GM18519 (cell line): ENCODE data around the gene LRFN2.

ENCODE experiments used
- ATAC-seq: cut with Tn5 transposase; IDR thresholded peaks from one replicate; pipeline ENCODE4 v1.9.1; 2021; ENCODE audit warnings: mild to moderate bottlenecking, moderate library complexity; ENCODE audit not compliant: unreplicated experiment, low FRiP score

The LRFN2 gene

DNA sequence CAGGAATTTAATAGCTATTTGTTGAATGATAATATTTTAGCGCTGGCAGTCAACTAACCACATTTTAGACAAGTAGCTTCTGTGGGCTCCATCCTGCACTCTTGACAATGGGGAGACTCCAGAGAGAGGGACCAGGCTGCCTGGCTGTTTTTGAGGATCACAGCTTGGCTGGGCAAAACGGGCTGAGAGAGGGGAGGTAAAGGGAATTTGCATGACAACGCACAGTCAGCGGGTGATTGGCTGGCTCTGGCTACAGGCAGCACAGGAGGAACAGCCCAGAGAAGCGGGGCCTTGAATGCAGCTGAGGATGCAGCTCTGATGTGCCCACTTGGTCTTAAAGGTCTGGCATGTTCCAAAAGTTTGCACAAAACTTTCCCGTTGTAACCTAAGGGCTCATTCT lies 41.2 kb downstream of the LRFN2 start:
- ATAC-seq: no peak

DNA sequence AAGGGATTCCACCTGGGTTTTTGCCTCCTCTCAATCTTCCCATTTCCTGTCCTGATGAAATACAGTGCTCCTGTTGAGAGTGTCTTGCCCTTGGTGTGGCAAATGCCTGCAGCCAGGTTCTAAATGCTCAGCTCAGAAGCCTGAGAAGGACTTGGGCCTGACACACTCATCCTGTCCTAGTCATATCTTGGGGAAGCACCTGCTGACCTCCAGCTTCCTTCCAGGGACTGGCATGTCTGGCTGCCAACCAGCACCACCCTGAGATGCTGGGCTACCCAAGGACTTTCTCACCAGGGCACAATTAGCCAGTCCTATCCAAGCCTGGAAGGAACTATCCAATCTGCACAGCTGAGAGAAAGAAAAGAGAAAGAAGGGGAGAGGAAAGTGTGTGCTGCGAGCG lies 43.4 kb downstream of the LRFN2 start:
- ATAC-seq: no peak

DNA sequence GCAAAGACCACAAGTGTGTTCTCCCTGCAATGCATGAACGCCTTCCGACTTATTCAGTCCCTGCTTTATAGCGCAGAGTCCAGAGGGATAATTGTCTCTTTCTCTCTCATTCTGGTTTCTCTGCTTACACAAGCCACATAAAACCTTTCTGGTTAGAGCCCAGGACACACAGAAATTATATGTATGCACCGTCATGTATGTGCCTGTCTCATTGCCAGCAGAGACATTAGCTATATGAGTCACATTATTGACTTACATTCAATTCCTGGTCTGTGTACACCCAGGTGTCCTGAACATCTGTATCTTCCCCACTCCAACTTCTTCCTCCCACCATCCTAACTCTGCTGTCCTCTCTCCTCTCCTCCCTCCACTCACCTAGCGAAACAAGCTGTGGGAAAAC lies 44.0 kb downstream of the LRFN2 start:
- no peak for ATAC-seq

DNA sequence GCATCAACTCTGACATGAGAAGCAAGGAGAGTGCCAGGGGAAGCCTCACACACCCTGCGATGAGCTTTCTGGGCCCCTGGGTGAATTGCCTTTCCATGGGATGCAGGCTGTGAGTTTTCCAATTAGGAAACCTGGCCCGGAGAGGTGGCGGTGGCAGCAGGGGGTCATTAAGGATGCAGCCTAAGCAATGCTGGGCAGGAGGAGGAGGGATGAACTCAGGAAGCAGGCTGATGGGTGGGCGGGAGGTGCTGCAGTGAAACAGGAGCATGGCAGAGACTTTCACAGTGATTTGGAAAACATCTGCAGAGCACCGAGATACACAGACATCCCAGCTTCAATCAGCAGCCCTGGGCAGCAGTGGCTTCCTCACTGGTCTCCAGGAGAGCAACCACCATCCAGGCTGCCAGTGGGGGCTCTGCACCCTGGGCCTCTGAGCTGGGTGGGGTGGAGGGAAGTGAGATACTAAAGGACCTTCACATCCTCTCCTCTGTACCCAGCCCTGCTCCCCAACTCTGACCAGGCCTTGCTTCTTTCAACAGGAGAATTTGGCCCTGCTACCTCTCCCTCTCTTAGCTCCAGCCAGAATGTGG lies 44.9 kb downstream of the LRFN2 start:
- ATAC-seq: no peak

DNA sequence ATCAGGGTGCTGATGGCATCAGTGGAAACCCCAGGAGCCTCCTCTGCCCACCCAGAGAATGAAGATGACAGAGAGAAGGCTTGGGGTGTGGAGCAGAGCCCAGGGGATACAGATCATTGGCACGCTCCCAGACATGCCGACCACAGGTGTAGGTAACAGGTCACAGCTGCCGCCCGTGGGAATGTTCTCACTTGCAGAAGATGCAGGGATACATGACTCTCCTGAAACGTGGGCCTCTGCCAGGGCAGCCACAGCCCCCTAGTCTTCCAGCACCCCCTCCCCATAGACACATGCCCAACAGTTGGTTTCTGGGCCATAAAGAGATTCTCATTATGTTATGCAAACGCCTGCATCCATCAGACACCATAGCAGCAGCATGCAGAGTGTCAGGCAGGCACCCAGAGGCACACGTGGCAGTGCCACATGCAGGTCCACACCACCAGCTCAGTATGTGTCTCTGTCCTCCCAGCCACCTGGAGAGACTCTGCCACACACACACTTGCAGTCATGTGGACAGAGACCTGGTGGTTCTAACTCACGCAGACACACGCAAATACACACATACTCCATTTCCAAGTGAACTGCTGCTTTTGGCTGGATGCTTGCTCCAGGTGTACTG lies 45.5 kb downstream of the LRFN2 start:
- ATAC-seq: no peak

DNA sequence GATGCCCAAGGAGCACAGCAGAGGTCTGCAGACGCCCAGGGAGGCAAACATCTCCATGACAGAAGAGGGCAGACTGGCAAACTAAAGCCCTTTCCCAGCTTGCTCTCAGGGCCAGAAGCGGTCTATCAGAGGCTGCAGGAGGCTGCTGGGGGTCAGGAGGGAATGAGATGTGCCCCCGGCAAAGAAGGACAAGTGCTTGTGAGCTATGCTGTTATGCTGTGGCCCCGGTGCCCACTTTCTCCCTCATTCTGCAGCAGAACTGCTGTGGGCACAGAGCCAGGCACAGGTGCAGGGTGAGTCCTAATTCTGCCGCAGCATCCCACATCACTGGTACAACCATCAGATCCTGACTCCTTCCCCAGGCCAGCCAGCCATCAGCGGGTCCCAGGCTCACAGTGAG lies 46.4 kb downstream of the LRFN2 start:
- ATAC-seq: no peak

DNA sequence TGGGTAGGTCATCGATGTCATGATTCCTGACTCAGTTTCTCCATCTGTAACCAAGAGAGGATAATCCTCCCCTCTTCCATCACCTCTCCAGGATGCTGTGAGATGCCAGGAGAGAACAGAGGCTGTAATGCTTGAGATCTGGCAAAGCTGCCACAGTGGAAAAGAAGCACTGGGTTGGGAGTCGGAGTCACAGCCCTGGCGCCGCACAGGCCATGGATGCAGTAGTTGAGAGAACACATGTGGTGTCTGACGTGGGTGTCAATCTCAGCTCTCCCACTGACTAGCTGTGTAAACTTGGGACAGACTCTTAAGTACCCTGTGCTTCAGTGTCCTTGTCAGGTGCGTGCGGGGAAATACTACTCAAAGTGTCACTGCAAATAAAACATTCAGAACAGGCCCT lies 47.3 kb downstream of the LRFN2 start:
- no peak for ATAC-seq

DNA sequence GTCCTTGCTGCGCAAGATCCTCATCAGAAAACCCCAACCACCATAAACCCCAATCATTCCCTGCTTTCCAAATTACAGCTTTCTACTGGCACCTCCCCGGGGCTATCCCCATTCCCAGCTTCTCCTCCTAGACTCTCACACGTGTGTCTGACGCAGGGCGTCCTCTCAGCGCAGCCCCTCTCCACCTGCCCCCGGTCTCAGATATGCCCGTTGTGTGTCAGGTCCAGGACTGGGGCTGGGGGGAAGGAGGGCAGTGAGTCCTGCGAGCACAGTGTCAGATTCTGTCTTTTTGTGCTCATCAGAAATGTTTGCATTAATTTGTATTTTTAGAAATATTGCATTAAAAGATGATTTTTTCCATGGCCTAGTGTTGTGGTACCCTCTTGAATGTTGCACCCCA lies 48.6 kb downstream of the LRFN2 start:
- ATAC-seq: no peak

DNA sequence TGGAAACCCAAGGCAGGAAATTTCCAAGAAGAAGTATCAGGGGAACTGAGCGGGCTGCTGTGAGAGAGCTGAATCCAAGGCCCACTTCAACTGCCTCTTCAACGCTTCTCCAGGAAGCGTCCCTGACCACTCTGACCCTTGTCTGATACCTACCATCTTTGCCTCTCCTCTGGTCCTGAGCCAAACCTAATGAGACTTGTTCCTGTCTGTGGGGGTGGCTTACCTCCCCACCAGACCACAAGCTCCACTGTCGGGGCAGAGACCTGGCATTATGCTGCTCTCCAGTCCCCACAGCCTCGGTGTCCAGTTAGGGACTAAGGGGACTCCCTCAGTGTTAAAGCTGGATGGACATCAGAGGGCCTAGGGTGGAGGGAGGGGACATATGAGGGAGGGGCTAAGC lies 49.7 kb downstream of the LRFN2 start:
- no peak for ATAC-seq

DNA sequence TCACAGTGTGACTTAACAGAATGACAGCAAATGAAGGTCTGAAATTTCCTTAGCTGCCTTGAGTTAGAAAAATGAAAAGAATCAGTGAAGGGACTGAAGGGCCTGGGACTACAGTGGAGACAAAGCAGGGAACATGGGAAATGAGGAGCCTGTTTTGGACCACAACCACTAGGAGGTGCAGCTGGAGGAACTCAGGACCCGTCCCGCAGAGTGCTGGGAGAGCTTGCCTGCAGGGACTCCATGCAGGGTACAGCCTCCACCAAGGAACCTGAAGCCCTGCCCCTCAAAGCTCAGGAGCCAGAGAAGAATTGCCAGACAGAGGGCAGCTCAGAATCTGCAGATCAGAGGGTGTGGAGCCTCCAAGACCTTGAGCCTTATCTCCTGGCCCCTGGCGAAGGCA lies 50.7 kb downstream of the LRFN2 start:
- ATAC-seq: no peak

DNA sequence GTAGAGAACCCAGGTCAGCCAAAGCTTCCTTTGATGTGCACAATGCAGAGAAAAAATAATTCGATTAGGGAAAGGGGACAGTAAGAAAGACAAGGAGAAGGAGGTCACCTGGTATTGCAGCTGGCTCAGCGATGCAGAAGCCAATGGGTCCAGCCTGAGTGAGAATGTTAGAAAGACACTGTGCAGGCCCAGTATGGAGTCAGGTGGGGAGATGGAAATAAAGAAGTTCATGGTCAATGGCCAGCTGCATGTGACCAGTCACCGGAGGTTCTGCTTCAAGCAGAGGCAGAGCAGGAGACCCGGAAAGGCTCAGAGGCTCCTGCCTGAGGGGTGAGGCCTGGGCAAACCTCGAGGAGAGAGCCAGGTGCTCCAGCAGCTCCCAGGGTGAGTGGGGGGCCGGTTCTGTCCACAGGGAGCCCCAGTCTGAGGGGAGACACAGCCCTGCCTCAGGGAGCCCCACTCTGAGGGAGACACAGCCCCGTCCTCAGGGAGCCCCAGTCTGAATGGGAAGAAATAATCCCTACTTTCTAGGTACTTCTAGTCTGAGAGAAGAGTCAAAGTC lies 51.3 kb downstream of the LRFN2 start:
- ATAC-seq: no peak

DNA sequence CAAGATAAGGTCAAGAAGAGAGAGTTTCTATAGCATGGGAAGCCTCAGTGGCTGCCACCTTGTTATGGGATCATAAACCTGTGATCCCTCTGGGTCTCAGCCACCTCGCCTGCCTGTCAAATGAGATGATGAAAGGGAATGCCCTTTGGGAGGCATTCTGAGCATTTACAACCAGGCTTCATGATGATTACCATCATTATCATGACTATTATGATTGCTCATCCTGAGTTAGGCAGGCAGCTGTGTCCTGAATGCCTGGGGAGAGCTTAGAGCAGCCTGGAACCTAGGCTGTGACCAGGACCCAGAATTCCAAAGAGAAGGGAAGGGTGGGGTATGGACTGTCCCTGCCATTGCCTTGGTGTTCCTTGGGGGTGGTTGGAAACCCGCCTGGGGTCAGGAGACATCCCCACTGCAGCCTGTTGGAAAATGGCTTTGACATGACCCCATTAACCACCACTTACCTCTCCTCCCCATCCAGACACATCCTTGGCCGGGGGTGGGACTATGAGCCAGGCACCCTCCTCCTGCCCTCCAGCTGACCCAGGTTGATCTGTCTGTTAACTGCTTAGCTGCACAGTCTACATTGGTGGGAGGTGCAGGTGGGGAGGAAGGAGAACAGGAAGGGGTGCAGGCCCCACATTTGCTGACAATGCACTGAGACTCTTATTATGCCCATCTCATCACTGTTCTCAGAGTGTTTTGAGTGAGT lies 51.9 kb downstream of the LRFN2 start:
- ATAC-seq: no peak

DNA sequence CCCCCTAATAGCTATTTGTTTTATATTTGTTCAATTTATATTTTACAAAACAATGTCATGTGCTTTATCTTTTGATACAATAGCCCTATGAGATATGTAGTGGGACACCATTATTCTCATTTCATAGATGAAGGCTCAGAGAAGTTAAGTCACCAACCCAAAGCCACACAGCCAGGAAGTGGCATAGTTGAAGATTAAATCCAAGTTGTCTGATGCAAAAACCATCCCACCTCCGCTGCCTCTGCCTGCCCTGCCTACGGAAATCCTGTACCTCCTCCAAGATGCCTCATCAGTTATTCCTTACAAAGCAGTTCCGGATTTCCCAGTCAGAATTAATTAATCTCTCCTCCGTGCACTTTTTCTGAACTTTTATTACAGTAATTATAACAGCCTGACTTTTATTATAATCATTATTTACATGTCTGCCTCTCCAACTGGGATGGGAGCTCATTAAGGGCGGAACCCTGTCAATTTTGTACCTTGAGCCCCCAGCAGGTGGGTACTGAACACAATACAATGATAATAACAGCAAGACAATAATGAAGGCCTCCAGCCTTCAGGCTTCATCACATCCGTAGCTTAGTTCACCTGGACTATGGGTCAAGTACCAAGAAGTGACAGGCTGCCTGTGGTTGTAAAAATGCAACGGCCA lies 54.7 kb downstream of the LRFN2 start:
- ATAC-seq: no peak

DNA sequence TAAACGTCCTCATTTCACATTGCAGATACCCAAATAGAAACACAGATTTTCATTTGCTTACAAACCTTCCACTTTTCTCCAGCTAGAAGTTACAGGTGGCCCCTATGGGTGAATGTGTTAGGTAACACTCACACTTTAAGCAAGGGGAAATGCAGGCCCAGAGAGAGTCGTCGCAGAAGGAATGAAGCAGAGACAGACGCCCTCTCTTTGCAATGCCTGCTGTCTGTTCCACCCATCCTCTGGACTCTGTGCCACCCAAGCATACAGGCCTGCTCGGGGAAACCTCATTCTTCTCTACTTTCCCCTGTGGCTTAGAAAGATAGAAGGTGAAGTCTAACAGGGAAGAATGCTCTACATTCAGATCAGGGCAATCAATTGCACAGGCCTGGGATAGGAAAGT lies 57.2 kb downstream of the LRFN2 start:
- ATAC-seq: no peak

DNA sequence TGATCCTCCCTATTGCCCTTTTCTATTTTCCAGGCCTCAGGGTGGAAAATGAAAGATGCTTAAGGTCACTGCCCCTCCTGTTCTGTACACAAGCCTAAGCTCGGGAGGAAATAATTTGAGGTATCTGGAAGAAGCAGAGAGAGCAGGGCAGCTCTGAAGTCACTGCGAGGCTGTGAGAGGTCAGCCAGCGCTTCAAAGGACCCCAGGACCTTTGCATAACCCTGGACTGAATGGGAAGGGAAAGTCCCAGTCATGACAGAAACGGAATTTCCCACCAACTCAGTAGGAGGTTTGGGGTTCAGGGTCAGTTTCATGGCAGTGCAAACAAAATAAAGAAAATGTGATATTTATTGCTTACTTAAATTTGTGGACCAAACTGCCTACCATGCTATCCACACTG lies 58.1 kb downstream of the LRFN2 start:
- no peak for ATAC-seq

DNA sequence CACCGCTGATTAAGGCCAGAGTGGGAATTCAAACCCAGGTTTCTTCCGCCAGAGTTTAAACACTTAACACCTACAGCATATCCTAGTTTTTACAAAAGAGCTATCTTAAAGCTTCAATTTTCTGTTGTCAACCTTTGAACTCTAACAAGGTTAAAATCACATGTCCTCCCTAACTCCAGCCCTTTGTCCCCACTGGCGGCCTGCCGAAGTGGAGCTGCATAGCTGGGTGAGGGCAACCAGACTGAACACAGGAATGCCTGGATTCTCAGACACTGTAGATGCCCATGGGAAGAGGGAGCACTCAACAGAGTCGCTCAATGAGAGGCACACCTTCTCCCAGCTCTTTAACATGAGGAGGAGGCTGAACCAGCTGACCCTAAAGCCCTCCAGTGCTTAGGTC lies 59.1 kb downstream of the LRFN2 start:
- ATAC-seq: no peak

DNA sequence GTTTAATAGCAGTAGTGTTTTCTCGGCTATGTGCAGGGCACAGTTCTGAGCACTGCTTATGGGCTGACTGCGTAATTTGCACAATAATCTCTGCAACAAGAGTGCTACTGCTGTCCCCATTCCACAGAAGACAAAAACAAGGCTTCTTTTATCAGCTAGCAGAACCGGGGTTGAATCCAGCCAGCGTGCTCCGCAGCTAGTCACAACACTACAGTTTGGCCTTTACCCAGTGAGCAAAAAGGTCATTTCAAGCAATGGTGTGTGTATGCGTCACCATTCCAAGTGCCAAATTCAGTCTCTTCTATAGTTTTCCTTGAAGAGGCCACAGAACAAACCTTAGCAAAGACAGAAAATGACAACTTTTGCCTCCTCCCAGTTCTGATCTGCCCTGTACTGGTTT lies 61.1 kb downstream of the LRFN2 start:
- ATAC-seq: no peak

DNA sequence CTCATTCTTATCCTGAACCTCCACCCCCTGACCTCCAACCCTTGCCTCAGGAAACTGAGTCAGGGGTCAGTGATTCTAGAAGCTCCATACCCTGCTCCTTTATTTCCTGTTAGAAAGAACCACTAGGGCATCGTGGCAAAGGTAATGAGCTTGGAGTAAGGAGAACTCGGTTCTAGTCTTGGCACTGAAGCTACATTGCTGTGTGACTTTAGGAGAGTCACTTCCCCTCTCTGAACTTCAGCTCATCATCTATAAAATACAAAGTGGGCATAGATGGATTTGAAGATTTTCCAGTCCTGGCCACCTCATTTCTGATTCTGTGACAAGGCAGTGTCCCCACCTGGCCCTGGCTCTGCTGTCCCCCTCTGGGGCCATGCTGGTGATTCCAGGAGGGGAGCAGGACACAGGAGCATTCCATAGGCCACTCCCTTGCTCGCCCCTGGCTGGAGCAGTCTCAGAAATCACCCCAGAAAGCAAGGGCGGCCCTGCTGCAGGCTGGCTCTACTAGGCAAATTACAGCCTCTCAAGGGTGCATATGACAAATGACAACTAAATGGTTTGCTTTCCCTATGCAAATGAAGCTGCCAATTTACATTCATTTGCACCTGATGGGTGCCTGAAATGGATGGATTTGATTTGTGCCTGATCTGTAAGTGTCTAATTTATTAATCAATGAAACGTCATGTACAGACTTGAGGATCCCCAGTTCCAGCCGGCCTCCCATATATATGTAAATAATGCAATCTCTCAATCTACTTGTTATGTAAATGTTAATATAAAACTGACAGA lies 62.2 kb downstream of the LRFN2 start:
- no peak for ATAC-seq

DNA sequence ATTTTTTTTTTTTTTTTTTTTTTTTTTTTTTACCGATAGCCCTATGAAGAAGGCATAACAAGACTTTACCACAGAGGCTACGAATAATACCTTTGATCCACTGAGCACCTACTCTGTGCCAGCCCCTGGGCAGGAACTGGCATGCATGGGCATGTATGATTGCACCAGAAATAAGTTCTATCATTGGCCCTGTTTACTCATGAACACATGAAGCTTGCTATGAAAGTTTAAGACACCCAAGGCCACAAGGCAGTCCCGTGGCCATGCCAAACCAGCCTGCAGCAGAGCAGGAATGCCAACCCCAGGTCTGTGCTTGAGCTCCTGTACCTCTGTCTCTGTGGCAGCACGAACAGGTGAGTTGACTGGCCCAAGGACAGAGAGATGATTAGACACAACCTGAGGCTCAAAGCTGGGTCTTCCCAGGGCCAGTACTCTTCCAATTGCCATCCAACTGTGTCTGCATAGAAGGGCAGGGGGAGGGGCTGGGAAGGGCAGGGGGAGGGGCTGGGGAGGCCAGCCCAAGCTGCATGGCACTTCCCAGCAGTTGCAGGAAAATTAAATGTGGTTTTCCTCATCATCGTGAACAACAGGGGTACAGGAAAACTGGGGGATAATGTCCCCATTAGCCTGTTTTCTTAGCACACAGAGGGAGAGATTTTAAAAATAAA lies 63.5 kb downstream of the LRFN2 start:
- no peak for ATAC-seq

DNA sequence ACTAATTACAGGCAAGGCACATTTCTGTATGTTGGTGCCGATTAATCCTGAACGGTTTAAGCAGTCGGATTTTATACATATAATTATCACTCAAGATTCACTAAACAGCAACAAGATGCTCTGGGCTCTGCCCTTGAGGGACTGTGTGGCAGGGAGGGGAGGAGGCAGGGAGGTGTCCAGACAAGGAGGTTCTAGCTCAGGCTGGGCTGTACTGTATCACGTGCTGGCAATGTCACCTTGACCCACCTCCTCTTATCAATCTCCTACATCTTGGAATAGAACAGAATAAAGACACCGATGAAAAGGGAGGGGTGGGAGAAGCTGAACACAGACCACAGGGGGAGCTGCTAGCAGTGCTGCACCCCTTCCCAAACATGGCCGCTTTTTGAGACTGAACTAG lies 65.7 kb downstream of the LRFN2 start:
- no peak for ATAC-seq
